Lung microvascular endothelial cell (primary cell): ENCODE data around the gene TTC9B. TPM values are rescaled to one million over a fixed set of nuclear protein-coding genes. Genes with fewer than 3 reads are reported as not detected.
A peak's percentile ranks its signal among the peaks of the same experiment; 100 is the strongest.

ENCODE experiments used
- DNase-seq, 2 donors: peaks; one replicate each; pipeline versions ENCODE4 v3.0.0 to v3.0.0-alpha.2; 2010; ENCODE audit warnings: low read depth in 2 of 2
- total RNA-seq: library from RNA; depleted of rRNA; stranded (reverse); fragments of >200 nt; gene quantifications from 2 replicates; pipeline ENCODE4 v1.2.1, GENCODE V29; 2014

TTC9B gene
- total RNA-seq, 1 donor from 2014 or later, result under 0.01 TPM

DNA sequence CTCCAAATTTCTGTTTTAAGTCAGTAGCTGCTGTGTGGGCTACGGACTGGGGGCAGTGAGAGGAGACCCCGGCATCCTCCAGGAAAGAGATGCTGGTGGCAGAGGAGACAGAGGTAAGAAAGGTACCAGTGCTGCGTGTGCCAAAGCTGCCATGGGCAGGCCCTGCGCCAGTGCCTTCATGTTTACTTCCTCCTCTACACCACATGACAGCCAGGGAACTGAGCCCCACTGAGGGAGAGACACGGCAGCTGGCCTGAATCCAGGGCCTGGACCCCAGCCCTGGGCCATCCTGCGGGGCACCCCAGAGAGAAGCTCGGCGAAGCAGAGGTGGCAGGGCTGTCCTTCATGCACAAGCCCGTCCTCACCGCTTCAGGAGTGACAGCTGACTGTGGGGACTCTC lies 31.0 kb upstream of the TTC9B start:
- DNase-seq, result no peak

DNA sequence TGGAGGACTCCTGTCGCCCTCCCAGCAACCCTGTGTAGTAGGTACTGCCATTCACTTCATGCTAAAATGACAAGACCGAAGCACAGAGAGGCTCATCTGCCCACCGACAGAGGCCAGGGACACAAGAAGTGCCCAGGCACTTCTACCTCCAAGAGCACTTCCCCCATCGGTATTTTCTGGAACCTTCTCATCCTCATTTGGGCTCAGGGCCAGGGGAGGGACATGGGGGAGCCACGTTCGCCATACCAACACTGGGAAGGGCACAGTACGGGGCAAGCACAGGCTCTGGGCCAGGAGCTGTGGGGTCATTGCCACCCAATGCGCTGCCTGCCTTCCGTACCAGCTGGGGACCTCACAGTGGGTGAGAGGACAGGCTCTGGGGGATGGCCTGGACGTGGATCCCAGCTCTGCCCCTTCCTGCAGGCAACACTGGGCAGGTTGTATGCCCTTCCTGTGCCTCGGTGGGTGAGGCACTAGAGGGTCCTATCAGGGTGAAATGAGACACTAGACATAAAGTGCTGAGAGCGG lies 29.6 kb upstream of the TTC9B start:
- no peak for DNase-seq

DNA sequence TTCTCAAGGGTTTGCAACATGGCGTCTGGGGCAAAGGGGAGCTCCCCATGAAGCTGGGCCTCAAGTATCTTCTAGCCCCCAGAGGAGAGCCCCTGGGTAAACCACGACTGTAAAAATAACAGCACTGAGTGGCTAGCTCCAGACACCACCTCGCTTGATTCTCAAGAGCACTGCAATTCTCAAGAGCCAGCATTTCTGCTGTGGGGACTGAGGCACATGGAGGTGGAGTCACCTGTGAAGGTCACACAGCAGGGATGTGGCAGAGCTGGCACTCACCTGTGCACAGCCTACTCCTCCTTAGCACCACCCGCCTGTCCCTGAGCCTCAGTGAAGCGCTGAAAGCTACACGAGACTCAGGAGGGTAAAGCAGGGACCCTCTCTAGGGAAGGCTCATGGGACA lies 29.0 kb upstream of the TTC9B start:
- no peak for DNase-seq

DNA sequence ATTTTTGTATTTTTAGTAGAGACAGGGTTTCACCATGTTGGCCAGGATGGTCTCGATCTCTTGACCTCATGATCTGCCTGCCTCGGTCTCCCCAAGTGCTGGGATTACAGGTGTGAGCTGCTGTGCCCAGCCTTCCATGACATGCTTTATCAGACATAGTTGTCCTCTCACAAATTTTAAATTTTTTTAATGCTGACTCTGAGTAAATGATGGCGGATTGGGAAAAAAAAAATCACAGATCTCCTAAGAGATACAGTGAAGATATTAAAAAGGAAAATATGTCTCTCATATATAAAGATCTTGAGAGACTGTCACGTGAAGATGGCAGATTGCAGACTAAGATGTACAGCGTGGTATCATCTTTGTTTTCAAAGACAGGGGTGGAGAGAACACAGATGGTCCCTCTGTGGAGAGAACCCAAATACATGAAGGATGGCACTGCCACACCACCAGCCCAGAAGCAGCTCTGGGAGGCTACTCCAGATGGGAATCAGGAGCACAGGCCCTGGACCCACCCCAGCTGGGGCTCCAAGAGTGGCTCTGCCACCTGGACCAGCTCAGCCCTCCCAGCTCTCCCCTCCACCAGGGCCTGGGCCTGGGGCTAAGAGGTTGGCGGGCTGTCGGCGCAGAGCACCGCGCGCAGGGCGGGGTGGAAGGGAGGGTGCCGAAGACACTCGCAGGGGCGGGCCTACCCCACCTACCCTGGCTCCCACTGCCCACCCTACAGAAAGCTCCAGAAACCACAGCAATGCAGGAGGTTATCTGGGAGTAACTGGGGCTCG lies 28.3 kb upstream of the TTC9B start:
- no peak for DNase-seq

DNA sequence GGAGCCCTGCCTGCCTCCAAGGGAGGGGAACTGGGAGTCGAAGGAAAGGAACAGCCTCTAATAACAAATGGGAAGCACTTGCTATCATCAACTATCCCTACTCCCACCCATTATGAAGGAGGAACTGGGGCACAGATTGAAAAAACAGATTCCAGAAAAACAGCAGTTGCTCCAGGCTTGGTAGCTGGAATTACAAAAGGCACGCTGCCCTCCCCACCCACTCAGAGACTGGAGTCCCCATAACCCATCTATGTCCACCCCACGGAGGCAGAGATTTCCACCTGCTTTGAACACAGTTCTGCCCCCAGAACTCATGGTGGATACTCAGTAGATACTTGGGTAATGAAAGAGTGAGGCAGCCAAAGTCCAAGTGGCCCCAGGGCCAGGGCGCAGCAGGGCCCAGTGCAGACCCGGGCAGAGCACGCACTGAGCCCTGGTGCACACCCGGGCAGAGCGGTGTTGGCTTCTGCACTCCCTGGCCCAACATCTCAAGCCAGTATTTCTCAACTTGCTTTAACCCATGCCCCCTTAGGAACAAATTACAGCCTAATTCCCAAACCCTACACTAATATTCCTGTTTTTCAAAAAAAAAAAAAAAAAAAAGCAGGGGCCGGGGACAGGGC lies 27.4 kb upstream of the TTC9B start:
- no peak for DNase-seq

DNA sequence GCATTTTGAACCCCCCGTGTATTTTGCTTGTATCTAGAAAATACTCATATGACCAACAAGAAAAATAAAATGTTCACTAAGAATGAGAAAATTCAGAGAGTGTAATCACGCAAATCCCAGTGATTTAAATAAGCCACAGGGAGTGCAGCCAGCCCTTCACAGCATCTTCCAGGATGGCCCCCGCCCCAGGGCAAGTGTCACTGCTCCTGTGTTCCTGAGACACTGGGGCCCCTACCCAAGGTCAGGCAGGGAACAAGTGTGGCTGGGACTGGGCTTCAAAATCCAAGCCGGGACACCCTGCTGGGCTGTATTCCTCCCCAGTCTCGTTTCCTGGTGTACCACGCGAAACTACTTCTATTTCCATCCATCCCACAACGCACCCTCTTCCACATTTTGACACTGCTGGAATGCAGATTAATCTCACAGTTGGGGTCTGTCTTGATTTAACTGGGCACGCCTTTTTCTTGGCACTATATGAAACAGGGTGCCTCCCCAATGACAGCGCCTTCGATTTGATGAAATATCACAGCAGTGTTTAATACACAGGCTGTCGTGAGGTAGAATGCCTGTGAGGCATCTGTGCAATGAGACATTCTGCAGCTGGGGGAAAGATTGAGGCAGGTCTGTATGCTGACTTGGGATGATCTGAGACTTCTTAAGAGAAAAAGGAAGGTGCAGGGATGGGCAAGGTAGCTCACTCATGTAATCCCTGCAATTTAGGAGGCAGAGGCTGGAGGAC lies 26.6 kb upstream of the TTC9B start:
- no peak for DNase-seq

DNA sequence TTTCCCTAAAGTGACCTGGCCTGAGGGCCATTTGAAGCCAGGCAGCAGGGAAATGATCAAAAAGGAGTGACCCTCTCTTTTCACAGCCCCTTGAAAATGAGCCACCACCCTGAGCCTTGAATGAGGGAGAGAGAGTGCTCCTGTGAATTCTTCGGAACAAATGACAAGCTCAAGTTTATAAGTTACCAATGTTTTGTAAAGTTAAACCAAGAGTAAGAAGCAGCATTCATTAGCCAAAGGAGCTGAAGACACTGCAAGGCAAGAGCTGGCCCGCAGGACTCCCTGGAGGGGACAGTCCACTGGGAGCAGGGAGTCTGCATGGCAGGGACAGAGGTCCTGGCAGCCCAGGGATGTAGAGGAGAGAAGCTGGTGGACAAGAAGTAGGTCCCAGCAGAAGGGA lies 25.0 kb upstream of the TTC9B start:
- DNase-seq, result no peak

DNA sequence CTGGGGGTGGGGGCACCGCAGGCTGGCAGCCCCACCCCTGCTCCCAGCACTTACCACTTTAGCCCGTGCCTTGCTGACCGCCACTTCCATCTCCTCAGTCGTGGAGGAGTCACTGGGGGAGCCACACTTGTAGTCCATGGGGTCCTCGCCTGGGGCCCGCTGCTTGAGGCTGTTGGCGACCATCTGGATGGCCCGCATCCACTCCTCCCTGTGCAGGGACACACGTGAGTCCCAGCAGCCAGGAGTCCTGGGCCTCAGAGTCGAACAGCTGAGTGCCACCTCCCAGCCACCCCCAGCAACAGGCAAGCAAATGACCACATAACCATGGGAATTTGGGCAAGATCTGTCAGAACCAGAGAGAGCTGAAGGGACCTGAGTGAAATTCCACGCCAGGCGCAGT lies 24.3 kb upstream of the TTC9B start:
- DNase-seq, result peak in 1 of 2 donors; percentile 36

DNA sequence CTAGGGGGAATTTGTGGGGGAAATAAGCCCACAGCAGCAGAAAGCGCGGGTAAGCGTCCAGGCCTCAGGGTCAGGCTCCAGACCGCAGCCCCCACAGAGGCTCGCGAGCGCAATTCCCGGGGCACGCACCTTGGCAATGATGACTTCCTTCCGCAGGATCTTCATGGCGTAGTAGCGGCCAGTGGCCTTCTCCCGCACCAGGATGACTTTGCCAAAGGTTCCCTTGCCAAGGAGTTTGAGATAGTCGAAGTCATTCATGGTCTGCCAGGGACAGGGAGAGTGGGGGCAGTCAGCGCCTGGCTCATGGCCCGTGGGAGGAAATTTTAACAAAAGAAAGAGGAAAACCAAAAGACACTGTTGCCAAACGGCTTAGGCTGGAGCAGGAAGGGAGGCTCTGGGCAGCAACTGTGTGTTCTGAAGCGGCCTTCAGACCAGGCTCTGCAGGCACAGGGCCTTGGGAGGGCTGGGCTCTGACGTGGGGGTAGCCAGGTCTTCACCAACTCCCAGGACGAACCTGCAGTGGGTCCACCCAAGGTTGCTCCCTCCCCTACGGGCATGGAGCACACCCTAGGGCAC lies 23.7 kb upstream of the TTC9B start:
- peak; percentile 88 to 95 for DNase-seq

DNA sequence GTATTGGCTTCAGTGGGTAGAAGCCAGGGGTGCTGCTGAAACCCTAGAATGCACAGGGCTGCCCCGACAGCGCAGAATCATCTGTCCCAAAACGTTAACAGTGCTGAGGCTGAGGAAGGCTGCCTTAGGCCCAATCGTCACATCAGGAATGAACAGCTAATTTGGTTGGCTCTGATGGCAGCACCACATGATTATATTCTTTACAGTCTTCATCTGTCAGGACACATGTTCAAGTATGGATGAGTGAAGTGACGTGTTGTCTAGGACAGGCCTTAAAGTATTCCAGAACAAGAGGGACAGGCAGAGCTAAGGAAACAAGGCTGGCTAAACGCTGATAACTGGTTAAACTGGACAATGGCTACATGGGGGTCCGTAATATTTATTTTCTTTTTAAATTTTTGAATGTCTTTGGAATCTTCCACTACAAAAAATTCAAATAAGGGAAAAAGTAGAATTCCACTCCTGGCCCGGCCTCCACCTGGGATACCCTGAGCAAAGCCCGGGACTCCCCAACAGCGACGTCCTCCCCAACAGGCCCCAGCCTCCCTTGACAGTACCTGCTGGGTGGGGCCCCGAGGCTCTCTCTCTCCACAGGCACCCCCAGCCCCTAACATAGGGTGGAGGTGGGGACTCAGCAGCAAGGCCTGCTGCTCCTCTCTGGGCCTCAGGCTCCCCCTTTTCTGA lies 23.1 kb upstream of the TTC9B start:
- DNase-seq, result no peak

DNA sequence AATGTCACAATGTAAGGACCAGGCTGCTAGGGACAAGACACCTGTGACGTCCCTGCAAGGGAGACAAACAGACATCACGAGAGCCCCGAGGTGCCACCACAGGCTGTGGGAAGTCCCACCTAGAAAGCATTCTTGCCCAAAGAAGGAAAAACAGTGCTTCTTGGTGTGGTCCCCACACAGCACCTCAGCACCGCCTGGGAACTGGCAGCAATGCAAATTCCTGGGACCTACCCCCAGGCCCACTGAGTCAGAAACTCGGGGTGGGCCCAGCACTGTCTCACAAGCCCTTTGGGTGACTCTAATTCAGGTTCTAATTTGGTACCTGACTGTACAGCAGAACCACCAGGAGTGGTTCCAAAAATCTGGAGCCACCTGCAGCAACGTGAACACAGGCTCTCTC lies 22.1 kb upstream of the TTC9B start:
- DNase-seq, result no peak

DNA sequence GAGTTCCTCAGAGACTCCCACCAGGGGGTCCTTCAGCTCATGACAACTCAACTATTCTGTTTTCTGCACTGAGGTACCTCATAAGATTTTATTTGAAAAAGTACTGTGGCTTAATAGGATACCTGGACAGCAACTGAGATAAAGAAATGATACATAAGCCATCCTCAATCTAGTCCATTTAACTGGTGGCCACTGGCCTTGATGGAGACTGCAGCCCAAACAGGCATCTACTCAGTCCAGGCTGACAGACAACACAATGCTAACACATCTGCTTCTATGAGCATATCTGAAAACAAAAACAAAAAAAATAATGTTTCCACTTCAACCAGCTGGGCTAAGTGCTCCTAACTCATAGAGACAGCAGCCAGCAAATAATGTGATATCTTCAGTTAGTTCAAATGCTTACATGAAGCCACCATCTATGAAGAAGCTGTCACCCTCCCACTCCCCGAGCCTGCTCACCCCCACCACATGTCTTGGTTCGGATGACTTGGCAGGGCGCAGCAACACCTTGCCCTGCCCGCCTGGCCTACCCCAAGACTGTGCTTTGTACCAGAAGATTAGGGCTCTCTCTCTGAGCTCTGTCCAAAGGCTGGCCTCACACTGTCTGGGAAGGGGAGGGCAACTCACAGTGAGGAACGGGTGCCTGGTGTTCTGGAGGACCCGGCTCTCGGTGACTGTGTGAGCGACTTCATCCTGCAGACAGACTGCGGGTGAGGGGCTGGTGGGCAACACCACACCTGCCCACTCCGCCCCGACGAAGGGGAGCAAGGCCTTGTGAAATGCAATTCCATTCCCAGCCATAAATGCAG lies 21.4 kb upstream of the TTC9B start:
- no peak for DNase-seq

DNA sequence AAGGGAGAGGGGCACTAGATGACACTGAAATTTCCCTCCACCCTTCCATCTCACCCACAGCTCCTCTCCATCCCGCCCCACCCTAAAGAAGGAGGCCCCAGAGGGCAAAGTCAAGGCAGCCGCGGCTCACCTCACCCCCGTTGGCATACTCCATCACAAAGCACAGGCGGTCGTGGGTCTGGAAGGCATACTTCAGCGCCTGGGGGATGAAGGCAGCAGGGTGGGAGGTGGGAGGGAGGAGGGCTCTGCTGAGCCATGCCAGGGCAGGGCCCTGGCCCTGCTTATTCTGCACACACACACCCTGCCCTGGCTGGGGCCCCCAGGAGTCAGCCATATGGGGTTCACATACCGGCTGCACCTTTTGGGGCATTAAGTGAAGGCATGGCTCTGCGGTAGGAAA lies 20.6 kb upstream of the TTC9B start:
- DNase-seq, result no peak

DNA sequence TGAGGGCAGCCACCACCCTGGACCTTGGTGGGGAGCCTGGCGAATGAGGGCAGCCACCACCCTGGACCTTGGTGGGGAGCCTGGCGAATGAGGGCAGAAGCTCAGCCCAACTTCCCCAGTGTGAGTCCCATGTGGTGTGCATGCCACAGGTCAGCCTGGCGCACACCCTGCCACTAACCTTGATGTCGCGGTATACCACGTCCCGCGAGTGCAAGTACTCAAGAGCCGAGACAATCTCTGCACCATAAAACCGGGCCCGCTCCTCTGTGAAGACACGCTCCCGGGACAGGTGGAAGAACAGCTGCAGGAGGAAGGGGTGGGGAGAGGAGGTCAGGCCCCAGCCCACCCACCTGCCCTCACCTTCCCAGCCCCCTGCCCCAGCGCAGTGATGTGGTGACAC lies 19.6 kb upstream of the TTC9B start:
- no peak for DNase-seq

DNA sequence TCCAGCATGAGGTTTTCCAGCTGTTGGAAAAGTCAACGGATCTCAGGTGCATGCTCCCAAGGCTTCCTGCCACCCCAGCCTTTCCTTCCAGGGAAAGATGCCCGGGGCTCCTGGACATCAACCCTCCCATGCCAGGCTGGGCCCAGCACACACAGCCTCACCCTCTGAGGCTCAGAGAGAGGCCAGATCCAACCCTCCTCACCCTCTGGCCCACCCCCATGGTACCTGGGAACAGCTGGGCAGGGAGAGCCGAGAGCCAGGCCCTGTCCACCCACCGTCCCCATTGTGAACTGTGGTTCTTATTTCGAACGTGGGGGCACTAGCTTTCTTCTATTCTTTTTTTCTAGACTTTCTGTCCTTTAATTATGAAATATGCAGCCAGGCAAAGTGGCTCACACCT lies 18.2 kb upstream of the TTC9B start:
- DNase-seq, result no peak

DNA sequence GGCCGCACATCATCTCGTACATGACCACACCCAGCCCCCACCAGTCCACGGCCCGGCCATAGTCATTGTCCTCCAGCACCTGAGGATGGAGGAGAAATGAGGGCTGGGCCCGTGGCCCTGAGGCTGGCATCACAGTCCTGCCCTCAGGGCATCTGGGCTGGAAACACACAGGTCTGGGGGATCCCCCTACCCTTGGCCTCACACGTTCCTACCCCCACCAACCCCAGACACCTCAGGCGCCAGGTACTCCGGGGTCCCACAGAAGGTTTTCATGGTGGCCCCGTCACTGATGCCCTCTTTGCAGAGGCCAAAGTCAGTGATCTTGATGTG lies 17.8 kb upstream of the TTC9B start:
- no peak for DNase-seq

DNA sequence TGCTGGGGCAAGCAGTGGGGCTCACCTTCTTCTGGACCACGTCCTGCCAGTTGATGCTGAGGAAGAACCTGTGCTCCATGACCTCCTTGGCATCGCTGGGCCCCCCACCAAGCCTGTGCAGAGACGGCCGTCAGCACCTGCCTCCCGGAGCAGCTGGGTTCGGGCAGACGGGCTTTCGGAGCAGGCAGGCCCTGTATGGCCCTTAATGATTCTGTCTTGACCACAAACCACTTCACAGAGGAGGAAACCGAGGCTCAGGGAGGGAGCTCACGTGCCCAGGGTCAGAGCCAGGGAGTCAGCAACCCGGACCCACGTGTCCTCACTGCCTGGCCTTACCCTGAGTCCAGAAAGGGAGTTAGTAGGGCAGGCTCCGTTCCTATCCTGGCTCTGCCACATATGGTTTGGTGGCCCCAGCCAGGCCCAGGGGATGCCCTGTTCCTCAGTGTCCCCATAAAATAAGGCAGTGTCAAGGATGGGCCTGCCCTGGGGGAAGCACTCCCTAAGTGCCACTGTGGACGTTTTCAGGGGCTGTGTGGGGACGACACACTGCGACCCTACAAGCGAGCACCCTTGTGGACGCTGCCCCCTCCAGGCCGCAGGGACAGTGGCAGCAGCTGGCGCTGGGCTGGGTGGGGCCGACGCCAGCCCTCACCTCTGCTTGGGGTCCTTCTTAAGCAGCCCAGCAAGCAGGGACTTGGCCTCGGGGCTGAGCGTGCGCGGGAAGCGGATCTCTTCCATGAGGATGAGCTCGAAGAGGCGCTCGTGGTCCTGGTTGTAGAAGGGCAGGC lies 17.2 kb upstream of the TTC9B start:
- DNase-seq, result no peak

DNA sequence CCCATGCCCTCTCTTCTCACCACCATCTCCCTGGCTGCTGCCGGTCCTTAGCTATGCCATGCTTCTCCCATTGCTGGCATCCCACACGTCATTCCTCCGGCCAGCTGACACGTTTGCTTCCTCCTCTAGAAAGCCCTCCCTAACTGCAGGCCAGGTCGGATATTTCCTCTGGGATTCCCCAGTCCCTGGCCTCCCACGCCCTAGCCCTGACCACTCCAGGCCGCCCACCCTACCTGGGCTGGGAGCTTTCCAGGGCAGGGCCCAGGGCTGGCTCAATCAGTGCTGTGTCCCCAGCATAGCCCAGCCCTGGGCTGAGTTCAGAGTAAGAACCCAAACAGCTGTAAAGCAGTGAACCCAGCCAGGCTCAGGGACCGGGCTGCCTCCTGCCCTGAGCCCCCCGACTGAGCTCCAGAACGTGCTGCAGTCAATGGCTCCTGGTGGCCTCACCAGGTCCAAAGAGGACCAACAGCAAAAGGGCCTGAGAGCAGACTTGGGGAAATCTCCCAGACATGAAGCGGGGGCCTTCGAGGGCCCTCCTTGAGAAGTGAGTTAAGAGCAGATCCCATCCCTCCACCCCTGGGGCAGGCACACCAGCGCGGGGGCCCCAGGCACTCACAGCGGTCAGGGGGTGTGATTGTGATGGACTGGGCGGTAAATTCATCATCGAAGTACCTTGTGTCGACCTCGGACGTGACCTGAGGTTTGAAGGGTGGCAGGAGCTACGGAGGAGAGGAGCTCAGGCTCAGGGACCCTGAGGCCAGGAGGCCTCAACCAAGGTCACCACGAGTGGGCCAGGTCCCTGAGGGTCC lies 16.4 kb upstream of the TTC9B start:
- peak in 1 of 2 donors; percentile 75 for DNase-seq

DNA sequence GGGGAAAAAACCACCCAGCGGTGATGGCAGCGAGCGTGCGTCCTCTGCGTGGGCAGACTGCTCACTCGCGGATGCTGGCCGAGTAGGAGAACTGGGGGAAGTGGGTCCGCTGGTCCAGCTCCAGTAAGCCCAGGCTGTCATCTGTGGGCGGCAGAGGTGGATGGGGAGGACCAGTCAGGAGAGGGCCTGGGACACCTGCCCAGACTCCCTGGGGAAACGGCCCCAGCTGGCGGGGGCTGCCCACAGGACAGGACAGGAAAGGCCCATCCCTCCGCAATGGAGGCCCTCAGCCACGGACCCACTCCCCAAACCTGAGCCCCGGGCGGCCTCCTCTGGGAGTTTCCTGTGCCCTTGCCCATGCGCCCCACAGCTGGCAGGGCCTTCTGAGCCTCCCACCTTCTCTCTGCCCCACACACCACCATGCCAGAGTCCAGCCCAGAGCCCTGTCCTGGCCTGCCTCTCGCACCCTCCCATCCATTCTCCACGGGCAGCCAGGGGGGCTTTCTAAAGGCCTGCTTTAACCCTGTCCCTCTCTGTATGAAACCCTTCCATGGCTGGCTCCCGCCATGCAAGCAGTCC lies 15.7 kb upstream of the TTC9B start:
- DNase-seq, result no peak
